ENCODE data around the gene ANKRD44. TPM values are rescaled to one million over a fixed set of nuclear protein-coding genes. Genes with fewer than 3 reads are reported as not detected.
A peak's percentile ranks its signal among the peaks of the same experiment; 100 is the strongest.

ANKRD44 gene
- total RNA-seq, 1 experiment from 2014 or later: 10.3 TPM

DNA sequence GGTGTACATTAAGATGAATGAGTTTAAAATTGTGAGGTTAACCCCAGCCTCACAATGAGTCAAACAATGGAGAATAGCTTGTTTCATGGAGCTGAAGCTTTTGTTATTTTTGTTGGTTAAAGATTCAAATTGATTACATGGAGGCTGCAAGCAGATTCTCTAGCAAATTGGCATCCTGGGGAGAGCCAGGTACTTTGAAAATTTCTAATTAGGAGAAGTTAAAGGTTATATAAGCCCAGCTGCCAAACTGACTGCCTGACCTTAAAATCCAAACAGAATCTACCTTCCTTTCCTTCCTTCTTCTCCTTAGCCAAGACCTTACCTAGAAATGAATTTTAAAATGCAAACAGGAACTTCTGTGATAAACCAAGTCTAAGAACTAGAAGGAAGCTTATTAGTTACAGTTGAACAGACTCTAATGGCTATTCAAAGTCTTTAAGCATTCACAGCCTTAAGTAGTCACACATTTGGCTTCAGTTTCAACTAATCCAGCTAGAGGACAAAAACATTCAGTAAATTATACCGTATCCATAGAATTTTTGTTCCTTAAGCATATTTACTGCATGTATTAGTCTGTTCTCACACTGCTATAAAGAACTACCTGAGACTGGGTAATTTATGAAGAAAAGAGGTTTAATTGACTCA lies 352.6 kb downstream of the ANKRD44 start:
- no peak for DNase-seq (ENCODE audit: low read depth)

DNA sequence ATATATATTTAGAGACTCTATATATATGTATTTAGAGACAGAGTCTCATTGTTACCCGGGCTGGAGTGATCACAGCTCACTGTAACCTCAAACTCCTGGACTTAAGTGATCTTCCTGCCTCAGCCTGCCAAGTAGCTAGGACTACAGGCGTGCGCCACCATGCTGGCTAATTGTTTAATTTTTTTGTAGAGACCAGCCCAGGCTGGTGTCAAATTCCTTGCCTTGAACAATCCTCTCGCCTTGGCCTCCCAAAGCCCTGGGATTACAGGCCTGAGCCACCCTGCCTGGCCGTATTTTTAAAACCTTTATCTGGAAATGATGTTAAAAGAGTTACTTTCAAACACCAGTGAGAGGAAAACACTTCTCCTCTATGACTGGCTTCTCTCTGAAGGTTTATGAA lies 353.1 kb downstream of the ANKRD44 start:
- no peak for DNase-seq (ENCODE audit: low read depth)

DNA sequence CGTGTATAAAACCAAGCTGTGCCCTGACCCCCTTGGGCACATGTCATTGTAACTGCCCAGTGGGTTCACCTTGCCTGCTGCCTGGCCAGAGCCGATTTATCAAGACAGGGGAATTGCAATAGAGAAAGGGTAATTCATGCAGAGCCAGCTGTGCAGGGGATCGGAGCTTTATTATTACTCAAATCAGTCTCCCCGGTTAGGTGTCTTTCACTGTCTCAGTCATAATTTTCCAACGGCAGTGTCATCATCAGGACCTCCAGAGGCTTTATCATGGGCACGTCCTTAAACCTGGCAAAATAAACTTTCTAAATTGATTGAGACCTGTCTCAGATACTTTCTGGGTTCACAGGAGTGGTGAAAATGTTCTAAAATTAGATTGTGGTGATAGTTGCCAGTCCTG lies 354.5 kb downstream of the ANKRD44 start:
- DNase-seq (ENCODE audit: low read depth): no peak

DNA sequence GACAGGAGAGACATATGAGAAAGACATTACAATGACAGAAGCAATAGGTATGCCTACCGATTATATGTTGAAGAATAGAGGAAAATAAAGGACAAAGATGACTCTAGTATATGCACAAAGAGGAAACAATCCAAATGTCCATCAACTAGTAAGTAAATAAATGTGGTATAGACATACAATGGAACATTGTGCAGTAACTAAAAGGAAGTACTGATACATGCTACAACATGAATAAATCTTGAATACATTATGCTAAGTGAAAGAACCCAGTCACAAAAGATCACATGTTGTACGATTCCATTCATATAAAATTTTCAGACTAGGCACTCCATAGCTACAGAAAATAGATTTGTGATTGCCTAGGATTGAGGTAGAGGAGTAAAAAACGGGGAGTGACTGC lies 355.5 kb downstream of the ANKRD44 start:
- DNase-seq (ENCODE audit: low read depth): no peak

DNA sequence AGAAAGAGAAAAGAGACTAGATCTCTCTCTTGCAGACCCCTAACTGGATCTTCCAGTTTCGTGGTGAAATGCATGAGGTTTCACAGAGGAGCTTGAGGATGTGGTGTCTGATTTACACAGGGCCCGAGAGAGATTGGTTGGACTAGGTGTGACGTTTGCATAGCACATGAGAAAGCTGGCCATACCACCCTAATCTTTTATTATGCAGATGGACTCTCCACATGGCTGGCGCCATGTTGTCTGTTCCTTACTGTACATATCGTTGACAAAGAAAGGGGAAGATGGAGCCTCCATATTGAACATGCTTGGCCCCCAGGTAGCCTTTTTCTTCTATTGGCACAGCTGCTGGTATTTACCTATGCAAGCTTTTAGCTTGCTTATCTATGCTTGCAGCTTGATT lies 356.6 kb downstream of the ANKRD44 start:
- no peak for DNase-seq (ENCODE audit: low read depth)

DNA sequence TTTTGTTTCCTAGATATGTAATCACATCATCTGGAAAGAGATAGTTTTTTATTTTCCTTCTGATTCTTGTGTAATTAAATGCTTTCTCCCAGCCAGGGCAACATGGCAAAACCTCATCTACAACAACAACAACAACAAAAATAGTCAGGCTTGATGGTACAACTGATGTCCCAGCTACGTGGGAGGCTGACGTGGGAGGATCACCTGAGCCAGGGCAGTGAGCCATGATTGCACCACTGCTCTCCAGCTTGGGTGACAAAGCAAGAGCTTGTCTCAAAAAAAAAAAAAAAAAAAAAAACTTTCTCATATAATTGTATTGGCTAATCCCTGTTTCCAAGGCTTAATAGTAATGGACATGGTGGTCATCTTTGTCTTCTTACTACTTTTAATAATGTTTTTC lies 357.6 kb downstream of the ANKRD44 start:
- DNase-seq (ENCODE audit: low read depth): no peak

DNA sequence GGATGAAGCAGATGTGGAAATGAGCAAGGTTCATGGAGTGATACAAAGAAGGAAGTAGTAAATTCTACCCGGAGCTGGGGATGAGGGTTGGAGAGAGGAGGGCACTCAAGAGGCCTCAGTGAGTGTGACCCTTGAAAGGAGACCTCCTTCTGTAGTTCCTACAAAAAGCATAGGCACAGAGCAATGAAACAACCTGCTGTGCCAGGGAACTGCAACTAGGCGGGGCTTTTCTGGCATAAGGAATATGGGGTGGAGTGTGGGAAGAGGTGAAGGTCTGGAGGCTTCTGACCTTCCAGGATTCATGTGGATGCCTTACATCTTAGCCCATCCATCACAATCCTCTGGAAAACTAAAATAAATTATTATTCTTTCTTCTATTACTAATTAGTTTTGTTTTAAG lies 358.6 kb downstream of the ANKRD44 start:
- DNase-seq (ENCODE audit: low read depth): no peak

DNA sequence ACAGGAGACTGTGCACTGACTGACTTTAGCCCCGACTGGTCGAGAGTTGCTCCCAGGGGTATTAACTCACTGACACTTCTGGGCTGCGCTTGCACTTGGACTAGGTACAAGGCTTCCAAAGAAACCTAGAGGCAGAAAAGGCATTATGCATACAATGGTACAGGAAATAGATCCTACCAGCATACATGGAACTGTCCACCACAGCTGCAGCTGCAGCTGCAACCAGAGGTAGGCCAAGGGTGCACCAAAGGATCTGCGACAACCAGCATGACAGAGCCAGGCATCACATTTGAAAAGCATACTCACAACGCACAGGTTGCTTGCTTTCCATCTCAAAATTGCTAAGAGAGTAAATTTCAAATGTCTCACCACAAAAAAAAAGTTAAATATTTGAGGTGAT lies 361.5 kb downstream of the ANKRD44 start:
- no peak for DNase-seq (ENCODE audit: low read depth)

DNA sequence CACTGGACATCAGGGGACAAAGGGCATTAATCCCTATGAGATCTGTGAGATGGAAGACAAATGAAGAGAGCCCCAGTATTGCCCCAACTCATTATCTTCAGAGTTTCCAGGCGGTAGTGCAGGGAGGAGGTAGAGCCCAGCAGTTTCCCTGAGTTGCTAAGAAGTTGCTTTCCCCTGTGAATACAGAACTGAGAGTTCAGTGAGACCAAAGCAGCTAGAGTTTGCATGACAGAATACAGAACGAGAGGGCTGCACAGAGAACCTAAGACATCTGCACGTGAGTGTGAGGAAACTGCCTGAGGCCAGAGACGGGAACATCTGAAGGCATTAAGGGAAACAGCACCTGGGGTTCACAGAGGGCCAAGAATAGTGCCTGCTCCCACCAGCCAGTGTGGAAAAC lies 366.0 kb downstream of the ANKRD44 start:
- no peak for DNase-seq (ENCODE audit: low read depth)

DNA sequence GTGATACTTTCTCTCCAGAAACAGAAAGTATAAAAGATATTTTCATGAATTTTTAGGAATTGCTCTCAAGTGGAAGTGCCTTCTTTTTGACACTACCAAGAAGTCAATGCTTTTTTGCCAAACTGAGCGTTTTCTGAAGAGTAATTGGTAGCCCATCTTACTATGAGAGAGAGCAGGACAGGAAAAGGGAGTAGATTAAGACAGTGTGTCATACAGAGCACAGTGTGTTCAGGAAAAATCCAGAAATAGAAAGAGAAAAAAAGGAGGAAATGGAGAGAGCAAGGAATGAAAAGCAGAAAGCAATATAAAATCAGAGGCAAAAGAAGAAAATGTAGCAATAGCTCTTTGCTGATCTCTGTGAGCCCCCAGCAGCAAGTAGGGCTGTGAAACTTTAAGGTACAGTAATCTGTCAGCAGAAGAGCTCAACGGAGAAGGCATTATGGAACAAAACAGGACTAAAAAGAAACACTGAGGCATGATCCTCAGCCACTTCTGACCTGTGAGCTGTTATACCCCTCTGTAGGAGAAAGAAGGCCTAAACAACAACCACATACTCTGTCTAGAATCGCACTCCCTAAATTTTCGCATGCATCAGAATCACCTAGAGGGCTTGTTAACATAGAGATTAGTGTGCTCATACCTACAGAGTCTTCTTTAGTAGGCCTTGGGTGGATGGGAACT lies 369.0 kb downstream of the ANKRD44 start:
- no peak for DNase-seq (ENCODE audit: low read depth)

DNA sequence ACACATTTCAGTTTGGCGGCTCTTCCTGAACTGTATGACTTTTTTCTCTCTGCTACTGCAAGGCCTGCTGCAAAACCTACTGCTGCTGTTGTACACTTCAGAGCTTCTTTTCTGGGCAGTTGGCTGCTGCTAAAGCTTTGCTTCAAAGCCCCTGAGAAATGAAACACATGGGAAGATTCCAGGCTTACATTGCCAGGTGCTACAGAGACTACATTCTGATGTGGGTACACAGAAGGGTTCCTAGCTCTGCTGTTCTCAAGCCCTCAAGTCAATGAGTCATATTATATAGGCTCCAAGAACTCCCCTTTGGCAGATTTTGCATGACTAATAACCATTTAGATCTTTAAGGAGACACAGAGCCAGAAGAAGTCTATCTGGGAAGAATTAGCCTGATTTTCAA lies 371.2 kb downstream of the ANKRD44 start:
- DNase-seq (ENCODE audit: low read depth): peak; percentile 58

Other genes starting within 250 kb of the ANKRD44 start
- gene SF3B1, start 124.2 kb upstream of the ANKRD44 start, total RNA-seq (2014; rRNA removed; shearing (Covaris generic)): 183 and 287 TPM in 2 replicates
- gene COQ10B, start 142.8 kb upstream of the ANKRD44 start, total RNA-seq (2014; rRNA removed; shearing (Covaris generic)): 40.5 and 55.0 TPM in 2 replicates
- 144 and 237 TPM in 2 replicates for gene HSPD1, start 189.1 kb upstream of the ANKRD44 start, total RNA-seq (2014; rRNA removed; shearing (Covaris generic))
- 258 and 448 TPM in 2 replicates for gene HSPE1, start 189.6 kb upstream of the ANKRD44 start, total RNA-seq (2014; rRNA removed; shearing (Covaris generic))
- 31.2 and 51.0 TPM in 2 replicates for gene MOB4, start 205.3 kb upstream of the ANKRD44 start, total RNA-seq (2014; rRNA removed; shearing (Covaris generic))